GM12878 (cell line): ENCODE results near the gene LSAMP. TPM values are rescaled to one million over a fixed set of nuclear protein-coding genes. Genes with fewer than 3 reads are reported as not detected.
A peak's percentile ranks its signal among the peaks of the same experiment; 100 is the strongest.

Source experiments
- BHLHE40 ChIP-seq, 2 experiments: fragments of 450-650 bp in 1 of 2; IDR thresholded peaks; 2 replicates each; pipeline ENCODE4 v1.6.1; 2011 to 2017; ENCODE audit warnings: low read depth in 2 of 2, borderline replicate concordance in 1 of 2, improper control_type of control experiment in 1 of 2, low read length in 1 of 2, mild to moderate bottlenecking in 1 of 2
- CREM ChIP-seq: IDR thresholded peaks from 2 replicates; pipeline ENCODE4 v1.6.1; 2014; ENCODE audit warnings: antibody characterized with exemption, low read depth
- EED ChIP-seq: sonication (generic); IDR thresholded peaks from 2 replicates; pipeline ENCODE4 v1.6.1; 2016; ENCODE audit warnings: antibody characterized with exemption, low read depth
- ETV6 ChIP-seq, 2 experiments: fragments of 450-650 bp in 1 of 2; IDR thresholded peaks in 1 of 2; conservative IDR thresholded peaks in 1 of 2; 2 replicates each; pipeline ENCODE4 v1.6.1; 2014; ENCODE audit warnings: antibody characterized with exemption in 1 of 2, borderline replicate concordance in 1 of 2, low read depth in 1 of 2, mild to moderate bottlenecking in 1 of 2, moderate library complexity in 1 of 2
- MEF2B ChIP-seq: fragments of 450-650 bp; IDR thresholded peaks from 2 replicates; pipeline ENCODE4 v1.6.1; 2018; ENCODE audit warnings: mild to moderate bottlenecking, moderate library complexity; ENCODE audit not compliant: partially characterized antibody, poor library complexity, severe bottlenecking
- NFYA ChIP-seq: IDR thresholded peaks from 2 replicates; pipeline ENCODE4 v1.6.1; 2011; ENCODE audit warnings: low read depth, mild to moderate bottlenecking, low read length, improper control_type of control experiment, borderline replicate concordance
- POLR2AphosphoS5 ChIP-seq: IDR thresholded peaks from 2 replicates; pipeline ENCODE4 v1.6.1; 2011; ENCODE audit warnings: mild to moderate bottlenecking, low read length, inconsistent platforms
- SMAD1 ChIP-seq: fragments of 450-650 bp; IDR thresholded peaks from 2 replicates; pipeline ENCODE4 v1.6.1; 2018; ENCODE audit warnings: mild to moderate bottlenecking, low read depth; ENCODE audit not compliant: partially characterized antibody
- SMAD5 ChIP-seq: IDR thresholded peaks from 2 replicates; pipeline ENCODE4 v1.6.1; 2016; ENCODE audit warnings: antibody characterized with exemption, low read depth
- SUZ12 ChIP-seq: fragments of 200-600 bp; sonication (generic); IDR thresholded peaks from one replicate; pipeline ENCODE4 v1.6.1; 2018; ENCODE audit warnings: antibody characterized with exemption, mild to moderate bottlenecking; ENCODE audit not compliant: unreplicated experiment
- TBL1XR1 ChIP-seq: IDR thresholded peaks from 2 replicates; pipeline ENCODE4 v1.6.1; 2012; ENCODE audit warnings: low read depth, low read length, improper control_type of control experiment
- TCF3 ChIP-seq: IDR thresholded peaks from 2 replicates; pipeline ENCODE4 v1.6.1; 2012; ENCODE audit warnings: low read depth, mild to moderate bottlenecking, low read length, borderline replicate concordance; ENCODE audit not compliant: insufficient read depth
- USF1 ChIP-seq: IDR thresholded peaks from 2 replicates; pipeline ENCODE4 v1.6.1; 2011; ENCODE audit warnings: borderline replicate concordance, low read depth, mild to moderate bottlenecking, moderate library complexity, mixed read lengths, low read length; ENCODE audit not compliant: insufficient read depth; ENCODE audit errors: extremely low read length
- YY1 ChIP-seq: IDR thresholded peaks from 2 replicates; pipeline ENCODE4 v1.6.1; 2011; ENCODE audit warnings: low read depth, mild to moderate bottlenecking, low read length
- ZNF24 ChIP-seq: fragments of 450-650 bp; IDR thresholded peaks from 2 replicates; pipeline ENCODE4 v1.6.1; 2017; ENCODE audit warnings: antibody characterized with exemption, mild to moderate bottlenecking
- ZNF592 ChIP-seq: fragments of 450-650 bp; IDR thresholded peaks from 2 replicates; pipeline ENCODE4 v1.6.1; 2017; ENCODE audit warnings: mild to moderate bottlenecking, moderate library complexity
- ZSCAN29 ChIP-seq: fragments of 450-650 bp; IDR thresholded peaks from 2 replicates; pipeline ENCODE4 v1.6.1; 2017; ENCODE audit warnings: mild to moderate bottlenecking, moderate library complexity
- polyA plus RNA-seq, 11 experiments: library from polyadenylated mRNA; depleted of rRNA in 4 of 11; unstranded in 6 of 11; stranded (reverse) in 5 of 11; fragments of >200 nt; fragmentation: Nextera tagmentation in 4 of 11; fragmentation: Illumina TruSeq in 1 of 11; extraction: Ambion mirVana in 4 of 11; extraction: Trizol in 1 of 11; gene quantifications; 1 replicate in 1 of 11; 2 replicates in 10 of 11; pipeline versions ENCODE4 v1.2.1 to v1.2.3, GENCODE V29; 2011 to 2016; ENCODE audit warnings: inconsistent platforms in 2 of 11, missing spikeins in 2 of 11, low read depth in 1 of 11
- total RNA-seq, 4 experiments: library from RNA; depleted of rRNA in 3 of 4; stranded (reverse); fragments of >200 nt in 3 of 4; fragmentation: Illumina TruSeq in 1 of 4; extraction: Trizol in 1 of 4; gene quantifications; 2 replicates each; pipeline versions ENCODE4 v1.2.1 to v1.2.3, GENCODE V29; 2013 to 2021
- TF ChIP-seq, protein P1 (sequence below): IDR thresholded peaks from 2 replicates; pipeline ENCODE4 v1.6.1; 2012; ENCODE audit warnings: low read depth, low read length, improper control_type of control experiment
- TF ChIP-seq, protein P2 (sequence below): fragments of 450-650 bp; formaldehyde crosslinking; IDR thresholded peaks from 2 replicates; pipeline ENCODE4 v1.4.0; 2020; ENCODE audit warnings: mild to moderate bottlenecking, moderate library complexity

LSAMP gene
- total and polyA plus RNA-seq, 10 of the 15 experiments (the other 5 are each of a cell fraction or from before 2014, with no cell fraction given) = 2.0 to 12.7 (median 6.5) TPM

- TF ChIP-seq SMAD5 (no peak), MEF2B (peak; percentile 52), CREM (peak; percentile 76), TCF3 (no peak), ZNF24 (no peak), SUZ12 (no peak), ETV6 (conservative IDR thresholded peaks at IDR 0.05 in 1 of 2, IDR thresholded peaks at IDR 0.05 in 1 of 2; ENCODE audit: borderline replicate concordance in 1 of 2, low read depth in 1 of 2) (peak in 1 of 2 experiments; percentile 25; a peak in 1 of 4 replicates), POLR2AphosphoS5 (no peak), NFYA (no peak), USF1 (no peak), TBL1XR1 (no peak), YY1 (no peak), EED (peak; percentile 84), ZSCAN29 (no peak), ZNF592 (no peak), SMAD1 (no peak), BHLHE40 (IDR thresholded peaks at IDR 0.05; ENCODE audit: borderline replicate concordance in 1 of 2, low read depth in 2 of 2, low read length in 1 of 2) (peak; percentile 10 to 22; a peak in 1 of 4 replicates)
- TF ChIP-seq, protein P1, sequence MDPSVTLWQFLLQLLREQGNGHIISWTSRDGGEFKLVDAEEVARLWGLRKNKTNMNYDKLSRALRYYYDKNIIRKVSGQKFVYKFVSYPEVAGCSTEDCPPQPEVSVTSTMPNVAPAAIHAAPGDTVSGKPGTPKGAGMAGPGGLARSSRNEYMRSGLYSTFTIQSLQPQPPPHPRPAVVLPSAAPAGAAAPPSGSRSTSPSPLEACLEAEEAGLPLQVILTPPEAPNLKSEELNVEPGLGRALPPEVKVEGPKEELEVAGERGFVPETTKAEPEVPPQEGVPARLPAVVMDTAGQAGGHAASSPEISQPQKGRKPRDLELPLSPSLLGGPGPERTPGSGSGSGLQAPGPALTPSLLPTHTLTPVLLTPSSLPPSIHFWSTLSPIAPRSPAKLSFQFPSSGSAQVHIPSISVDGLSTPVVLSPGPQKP = no peak
- TF ChIP-seq, protein P2, sequence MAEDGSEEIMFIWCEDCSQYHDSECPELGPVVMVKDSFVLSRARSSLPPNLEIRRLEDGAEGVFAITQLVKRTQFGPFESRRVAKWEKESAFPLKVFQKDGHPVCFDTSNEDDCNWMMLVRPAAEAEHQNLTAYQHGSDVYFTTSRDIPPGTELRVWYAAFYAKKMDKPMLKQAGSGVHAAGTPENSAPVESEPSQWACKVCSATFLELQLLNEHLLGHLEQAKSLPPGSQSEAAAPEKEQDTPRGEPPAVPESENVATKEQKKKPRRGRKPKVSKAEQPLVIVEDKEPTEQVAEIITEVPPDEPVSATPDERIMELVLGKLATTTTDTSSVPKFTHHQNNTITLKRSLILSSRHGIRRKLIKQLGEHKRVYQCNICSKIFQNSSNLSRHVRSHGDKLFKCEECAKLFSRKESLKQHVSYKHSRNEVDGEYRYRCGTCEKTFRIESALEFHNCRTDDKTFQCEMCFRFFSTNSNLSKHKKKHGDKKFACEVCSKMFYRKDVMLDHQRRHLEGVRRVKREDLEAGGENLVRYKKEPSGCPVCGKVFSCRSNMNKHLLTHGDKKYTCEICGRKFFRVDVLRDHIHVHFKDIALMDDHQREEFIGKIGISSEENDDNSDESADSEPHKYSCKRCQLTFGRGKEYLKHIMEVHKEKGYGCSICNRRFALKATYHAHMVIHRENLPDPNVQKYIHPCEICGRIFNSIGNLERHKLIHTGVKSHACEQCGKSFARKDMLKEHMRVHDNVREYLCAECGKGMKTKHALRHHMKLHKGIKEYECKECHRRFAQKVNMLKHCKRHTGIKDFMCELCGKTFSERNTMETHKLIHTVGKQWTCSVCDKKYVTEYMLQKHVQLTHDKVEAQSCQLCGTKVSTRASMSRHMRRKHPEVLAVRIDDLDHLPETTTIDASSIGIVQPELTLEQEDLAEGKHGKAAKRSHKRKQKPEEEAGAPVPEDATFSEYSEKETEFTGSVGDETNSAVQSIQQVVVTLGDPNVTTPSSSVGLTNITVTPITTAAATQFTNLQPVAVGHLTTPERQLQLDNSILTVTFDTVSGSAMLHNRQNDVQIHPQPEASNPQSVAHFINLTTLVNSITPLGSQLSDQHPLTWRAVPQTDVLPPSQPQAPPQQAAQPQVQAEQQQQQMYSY (CRISPR knock-in tag) = no peak
These were observed 103.4 kb downstream of the LSAMP start (continued) for GRCh38 chr3:116341899-116342298.
